ENCODE data around the gene TMUB2. TPM values are rescaled to one million over a fixed set of nuclear protein-coding genes. Genes with fewer than 3 reads are reported as not detected.

The TMUB2 gene
- total RNA-seq, 2 donors from 2014 or later: 26.6 to 39.6 TPM

- Mint-ChIP-seq H3K4me1 (peaks cover 34% of the 10 kb centered on the region), H3K27ac (peak overlapping the region; percentile 10), H3K36me3 (ENCODE audit: low read depth) (peaks cover 38% of the 10 kb centered on the region), H3K4me3 (no peak overlapping the region), H3K9me3 (no peaks in the 10 kb centered on the region), H3K27me3 (no peaks in the 10 kb centered on the region)
- ATAC-seq (replicated peaks): no peak
Observed at GRCh38 chr17:44204441-44204882, 17.7 kb downstream of the TMUB2 start.

GRCh38 chr17:44205962-44206824, 19.4 kb downstream of the TMUB2 start:
- no peak for ATAC-seq (replicated peaks)
- H3K9me3 Mint-ChIP-seq: no peaks in the 10 kb centered on the region
- H3K27me3 Mint-ChIP-seq: no peaks in the 10 kb centered on the region
- H3K27ac Mint-ChIP-seq: peak overlapping the region; percentile 18
- peaks cover 38% of the 10 kb centered on the region for H3K4me1 Mint-ChIP-seq
- no peak overlapping the region for H3K4me3 Mint-ChIP-seq
- H3K36me3 Mint-ChIP-seq (ENCODE audit: low read depth): peaks cover 50% of the 10 kb centered on the region

- H3K27me3 Mint-ChIP-seq: no peaks in the 10 kb centered on the region
- ATAC-seq (replicated peaks): no peak
- H3K9me3 Mint-ChIP-seq: no peaks in the 10 kb centered on the region
- H3K4me3 Mint-ChIP-seq: no peak overlapping the region
- H3K4me1 Mint-ChIP-seq: peaks cover 36% of the 10 kb centered on the region
- peaks cover 56% of the 10 kb centered on the region for H3K36me3 Mint-ChIP-seq (ENCODE audit: low read depth)
- H3K27ac Mint-ChIP-seq: peak overlapping the region; percentile 18
Observed at GRCh38 chr17:44206825-44207155, 20.0 kb downstream of the TMUB2 start.

- Mint-ChIP-seq H3K27ac (no peak overlapping the region), H3K9me3 (no peaks in the 10 kb centered on the region), H3K4me3 (no peak overlapping the region), H3K36me3 (ENCODE audit: low read depth) (peaks cover 58% of the 10 kb centered on the region), H3K4me1 (peaks cover 36% of the 10 kb centered on the region), H3K27me3 (no peaks in the 10 kb centered on the region)
- no peak for ATAC-seq (replicated peaks)
Observed at GRCh38 chr17:44207319-44207718, 20.5 kb downstream of the TMUB2 start.

GRCh38 chr17:44207743-44208142, 21.0 kb downstream of the TMUB2 start:
- Mint-ChIP-seq H3K36me3 (ENCODE audit: low read depth) (peaks cover 60% of the 10 kb centered on the region), H3K9me3 (no peaks in the 10 kb centered on the region), H3K4me1 (peaks cover 36% of the 10 kb centered on the region), H3K27ac (no peak overlapping the region), H3K4me3 (no peak overlapping the region), H3K27me3 (no peaks in the 10 kb centered on the region)
- ATAC-seq (replicated peaks): no peak

- peak overlapping the region; percentile 93 for H3K4me3 Mint-ChIP-seq
- peaks cover 81% of the 10 kb centered on the region for H3K36me3 Mint-ChIP-seq (ENCODE audit: low read depth)
- peaks cover 34% of the 10 kb centered on the region for H3K4me1 Mint-ChIP-seq
- peak; percentile 88 for ATAC-seq (replicated peaks)
- peak overlapping the region; percentile 93 for H3K27ac Mint-ChIP-seq
- H3K27me3 Mint-ChIP-seq: no peaks in the 10 kb centered on the region
- no peaks in the 10 kb centered on the region for H3K9me3 Mint-ChIP-seq
Observed at GRCh38 chr17:44209786-44210341, 23.1 kb downstream of the TMUB2 start.

GRCh38 chr17:44210342-44211192, 23.8 kb downstream of the TMUB2 start:
- H3K27me3 Mint-ChIP-seq: no peaks in the 10 kb centered on the region
- peaks cover 86% of the 10 kb centered on the region for H3K36me3 Mint-ChIP-seq (ENCODE audit: low read depth)
- peak overlapping the region; percentile 93 for H3K4me3 Mint-ChIP-seq
- H3K9me3 Mint-ChIP-seq: no peaks in the 10 kb centered on the region
- ATAC-seq (replicated peaks): peak; percentile 89
- peaks cover 35% of the 10 kb centered on the region for H3K4me1 Mint-ChIP-seq
- peak overlapping the region; percentile 93 for H3K27ac Mint-ChIP-seq

- no peak overlapping the region for H3K27ac Mint-ChIP-seq
- no peaks in the 10 kb centered on the region for H3K9me3 Mint-ChIP-seq
- H3K27me3 Mint-ChIP-seq: no peaks in the 10 kb centered on the region
- H3K36me3 Mint-ChIP-seq (ENCODE audit: low read depth): peaks cover 87% of the 10 kb centered on the region
- no peak for ATAC-seq (replicated peaks)
- H3K4me3 Mint-ChIP-seq: peak overlapping the region; percentile 93
- peaks cover 39% of the 10 kb centered on the region for H3K4me1 Mint-ChIP-seq
Observed at GRCh38 chr17:44211281-44212265, 24.8 kb downstream of the TMUB2 start.

GRCh38 chr17:44212507-44213402, 26.0 kb downstream of the TMUB2 start:
- Mint-ChIP-seq H3K4me1 (peaks cover 39% of the 10 kb centered on the region), H3K9me3 (no peaks in the 10 kb centered on the region), H3K36me3 (ENCODE audit: low read depth) (peaks cover 90% of the 10 kb centered on the region), H3K27me3 (no peaks in the 10 kb centered on the region), H3K4me3 (peak overlapping the region; percentile 2), H3K27ac (peak overlapping the region; percentile 58)
- ATAC-seq (replicated peaks): no peak

GRCh38 chr17:44213403-44214229, 26.8 kb downstream of the TMUB2 start:
- no peaks in the 10 kb centered on the region for H3K27me3 Mint-ChIP-seq
- no peak for ATAC-seq (replicated peaks)
- H3K36me3 Mint-ChIP-seq (ENCODE audit: low read depth): peaks cover 85% of the 10 kb centered on the region
- H3K27ac Mint-ChIP-seq: peak overlapping the region; percentile 58
- peaks cover 33% of the 10 kb centered on the region for H3K4me1 Mint-ChIP-seq
- H3K9me3 Mint-ChIP-seq: no peaks in the 10 kb centered on the region
- H3K4me3 Mint-ChIP-seq: peak overlapping the region; percentile 2

- Mint-ChIP-seq H3K4me3 (peak overlapping the region; percentile 2), H3K27ac (peak overlapping the region; percentile 58), H3K36me3 (ENCODE audit: low read depth) (peaks cover 80% of the 10 kb centered on the region), H3K9me3 (no peaks in the 10 kb centered on the region), H3K27me3 (no peaks in the 10 kb centered on the region), H3K4me1 (peaks cover 32% of the 10 kb centered on the region)
- no peak for ATAC-seq (replicated peaks)
Observed at GRCh38 chr17:44214230-44214494, 27.4 kb downstream of the TMUB2 start.

- Mint-ChIP-seq H3K9me3 (no peaks in the 10 kb centered on the region), H3K4me1 (peaks cover 26% of the 10 kb centered on the region), H3K4me3 (peak overlapping the region; percentile 84), H3K27me3 (no peaks in the 10 kb centered on the region), H3K36me3 (ENCODE audit: low read depth) (peaks cover 72% of the 10 kb centered on the region), H3K27ac (peak overlapping the region; percentile 73)
- no peak for ATAC-seq (replicated peaks)
Observed at GRCh38 chr17:44214896-44215295, 28.1 kb downstream of the TMUB2 start.

All from activated T-helper 17 cell treated with anti-CD3 and anti-CD28 coated beads, Interleukin-2, amount 50 U/mL, for 72 hours (primary cell).